Small intestine (tissue), 7 donors: Measurements from ENCODE around the gene HNF4A. TPM values are rescaled to one million over a fixed set of nuclear protein-coding genes. Genes with fewer than 3 reads are reported as not detected.
A peak's percentile ranks its signal among the peaks of the same experiment; 100 is the strongest.
"Not testable (repeated sequence)": the region's sequence is repeated elsewhere in the genome, so short reads cannot be mapped to it uniquely, and the experiment has no call there.

Experiments used
- DNase-seq, 2 donors: peaks; one replicate each; pipeline versions ENCODE4 v3.0.0 to v3.0.0-alpha.2; 2013
- FAIRE-seq: peaks from 2 replicates; lab custom pipeline; 2012; peaks lifted over from hg19 to GRCh38; lab: Jason Lieb, UNC
- H3K27ac ChIP-seq, 3 donors: one replicate each; pipeline ENCODE4 v1.5.1; 2013; ENCODE audit warnings: low read length in 2 of 3, mild to moderate bottlenecking in 2 of 3, control low read depth in 1 of 3, inconsistent platforms in 1 of 3, low read depth in 1 of 3, moderate library complexity in 1 of 3
- H3K27me3 ChIP-seq, 3 donors: one replicate each; pipeline ENCODE4 v1.6.1; 2013; ENCODE audit warnings: low read length in 3 of 3, inconsistent platforms in 1 of 3; ENCODE audit not compliant: control insufficient read depth in 3 of 3, insufficient read depth in 3 of 3
- H3K36me3 ChIP-seq, 3 donors: one replicate each; pipeline ENCODE4 v1.6.1; 2013; ENCODE audit warnings: low read length in 3 of 3, inconsistent platforms in 1 of 3, low read depth in 1 of 3, mild to moderate bottlenecking in 1 of 3, moderate library complexity in 1 of 3; ENCODE audit not compliant: control insufficient read depth in 3 of 3, insufficient read depth in 2 of 3
- H3K4me1 ChIP-seq, 3 donors: one replicate each; pipeline ENCODE4 v1.6.1; 2013; ENCODE audit warnings: low read length in 2 of 3, inconsistent platforms in 1 of 3, low read depth in 1 of 3, mild to moderate bottlenecking in 1 of 3, moderate library complexity in 1 of 3; ENCODE audit not compliant: control insufficient read depth in 3 of 3, insufficient read depth in 2 of 3
- H3K4me3 ChIP-seq, 3 donors: one replicate each; pipeline ENCODE4 v1.5.1; 2013; ENCODE audit warnings: low read length in 3 of 3, control low read depth in 1 of 3, inconsistent platforms in 1 of 3, low read depth in 1 of 3, mild to moderate bottlenecking in 1 of 3, moderate library complexity in 1 of 3
- H3K9me3 ChIP-seq, 2 donors: one replicate each; pipeline ENCODE4 v1.6.1; 2013; ENCODE audit warnings: low read depth in 1 of 2, low read length in 1 of 2; ENCODE audit not compliant: control insufficient read depth in 2 of 2, insufficient read depth in 1 of 2
- WGBS, 3 donors: extraction: QIAGEN DNeasy Blood & Tissue Kit; methylation state at CpG; one replicate each; pipeline ENCODE4 v1.1.7; 2013; 5-methylcytosine and 5-hydroxymethylcytosine counted together
- polyA plus RNA-seq, 4 donors: library from polyadenylated mRNA; stranded (reverse) in 3 of 4; unstranded in 1 of 4; fragments of 200-250 nt in 3 of 4; fragments of 120-200 nt in 1 of 4; gene quantifications; one replicate each; pipeline versions ENCODE4 v1.2.1 to v1.2.3, GENCODE V29; 2013
- donor health status: healthy with polysubstance abuse.
- donor health status: control.
- donor health status: control.
- donor health status: Bipolar disorder and iron deficiency.
- donor health status: healthy.

The HNF4A gene
- polyA plus RNA-seq, 4 donors, result 56.7 to 324 (median 111) TPM

DNA sequence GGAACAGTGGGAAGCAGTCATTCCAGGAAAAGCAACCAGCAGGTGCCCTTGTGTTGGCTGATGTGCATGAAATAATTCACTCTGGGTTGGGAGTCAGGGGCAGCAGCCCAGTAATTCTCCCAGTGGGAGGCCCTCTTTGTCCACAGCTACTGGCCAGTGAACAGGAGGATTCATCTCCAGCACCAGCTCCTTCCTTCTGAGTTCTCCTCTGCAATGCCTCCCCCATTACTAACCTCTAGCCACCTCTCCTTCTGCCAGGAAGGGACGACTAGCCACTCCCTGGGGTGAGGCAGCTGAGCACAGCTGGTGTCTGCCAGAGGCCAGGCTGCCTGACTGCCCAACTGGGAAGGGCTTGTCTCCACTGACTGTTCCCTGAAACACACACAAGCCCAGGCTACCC lies 31.2 kb upstream of the HNF4A start:
- Histone ChIP-seq H3K9me3 (no peaks in the 10 kb centered on the region), H3K36me3 (no peaks in the 10 kb centered on the region), H3K27ac (peak overlapping the region in 1 of 3 donors; percentile 4), H3K4me1 (peaks cover 0 to 2% (median 0%) of the 10 kb centered on the region in 3 donors), H3K4me3 (no peak overlapping the region), H3K27me3 (no peaks in the 10 kb centered on the region)
- FAIRE-seq (no peak), DNase-seq (peak; percentile 40 to 76)
- 8 to 13% (median 10%) methylated on average over 1 of the region's 1 CpG for WGBS, 3 donors

DNA sequence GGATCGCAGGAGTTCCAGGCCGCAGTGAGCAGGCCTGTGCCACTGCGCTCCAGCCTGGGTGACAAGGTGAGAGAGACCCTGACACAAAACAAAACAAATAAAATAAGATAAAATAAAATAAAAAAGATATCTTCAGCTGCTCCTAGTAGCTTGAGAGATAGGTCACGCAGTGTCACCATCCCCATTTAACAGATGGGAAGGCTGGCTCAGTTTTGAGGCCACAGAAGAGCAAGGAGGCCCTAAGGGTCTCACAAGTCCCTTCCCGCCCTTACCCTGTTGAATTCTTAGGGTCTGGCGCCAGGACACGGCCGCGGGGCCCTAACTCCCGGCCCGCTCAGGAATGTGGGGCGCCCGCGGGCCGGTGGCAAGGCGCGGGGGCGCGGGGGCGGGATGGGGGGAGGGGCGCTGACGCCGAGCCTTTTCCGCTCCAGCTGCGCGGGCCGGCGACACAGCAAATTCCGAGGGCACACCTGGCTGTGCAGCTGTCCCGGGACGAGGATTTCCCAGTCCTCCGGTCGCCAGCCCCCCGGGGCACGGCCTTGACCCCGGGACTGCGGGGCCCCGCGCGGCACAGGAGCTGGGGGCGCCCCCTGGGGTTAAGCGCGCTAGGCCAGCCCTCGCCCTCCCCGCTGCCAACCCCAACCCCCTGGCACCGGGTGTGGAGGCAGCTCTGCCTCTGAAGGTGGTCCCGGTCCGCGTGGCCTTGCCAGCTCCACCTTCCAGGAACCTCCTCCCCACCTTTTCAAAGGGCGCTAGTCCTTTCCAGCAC lies 28.9 kb upstream of the HNF4A start:
- FAIRE-seq (no peak), DNase-seq (peak in 1 of 2 donors; percentile 48)
- Histone ChIP-seq H3K27me3 (no peaks in the 10 kb centered on the region), H3K9me3 (no peaks in the 10 kb centered on the region), H3K36me3 (no peaks in the 10 kb centered on the region), H3K4me1 (peaks cover 0 to 2% (median 0%) of the 10 kb centered on the region in 3 donors), H3K4me3 (peak overlapping the region in 2 of 3 donors; percentile 18 to 43), H3K27ac (no peak overlapping the region)
- 12 to 18% (median 12%) methylated on average over 22 to 50 of the region's 50 CpGs for WGBS, 3 donors

DNA sequence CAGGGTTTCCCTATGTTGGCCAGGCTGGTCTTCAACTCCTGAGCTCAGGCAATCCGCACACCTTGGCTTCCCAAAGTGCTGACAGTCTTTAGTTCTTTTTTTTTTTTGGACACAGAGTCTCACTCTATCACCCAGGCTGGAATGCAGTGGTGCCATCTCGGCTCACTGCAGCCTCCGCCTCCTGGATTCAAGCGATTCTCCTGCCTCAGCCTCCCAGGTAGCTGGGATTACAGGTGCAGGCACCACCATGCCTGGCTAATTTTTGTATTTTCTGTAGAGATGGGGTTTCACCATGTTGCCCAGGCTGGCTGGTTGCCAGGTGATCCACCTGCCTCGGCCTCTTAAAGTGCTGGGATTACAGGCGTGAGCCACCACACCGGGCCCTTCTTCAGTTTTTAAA lies 27.8 kb upstream of the HNF4A start:
- H3K4me3 ChIP-seq, H3K27me3 ChIP-seq, FAIRE-seq, H3K9me3 ChIP-seq, H3K27ac ChIP-seq, H3K4me1 ChIP-seq, H3K36me3 ChIP-seq, DNase-seq: not testable (repeated sequence)
- WGBS, 3 donors, result 71 to 85% (median 79%) methylated on average over 7 of the region's 7 CpGs

DNA sequence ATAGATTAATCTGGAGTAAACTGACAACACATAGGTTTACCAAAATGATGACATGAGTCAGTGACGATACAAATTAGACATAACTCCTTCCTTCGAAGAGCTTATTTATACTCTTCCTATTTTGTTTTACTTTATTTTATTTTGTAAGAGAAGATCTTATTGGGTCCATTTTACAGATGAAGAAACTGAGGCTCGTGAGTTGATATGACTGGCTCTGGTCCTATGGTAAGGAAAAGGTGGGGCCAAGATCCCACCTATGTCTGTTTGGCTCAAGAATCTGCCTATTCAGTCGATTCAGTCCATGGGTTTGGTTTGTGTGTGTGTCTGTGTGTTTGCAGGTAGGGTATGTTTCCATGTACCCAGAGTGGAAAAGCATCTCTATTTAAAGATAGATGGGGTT lies 27.1 kb upstream of the HNF4A start:
- WGBS, 3 donors, result 77 to 89% (median 83%) methylated on average over 4 of the region's 4 CpGs
- FAIRE-seq, result no peak
- DNase-seq, result no peak

DNA sequence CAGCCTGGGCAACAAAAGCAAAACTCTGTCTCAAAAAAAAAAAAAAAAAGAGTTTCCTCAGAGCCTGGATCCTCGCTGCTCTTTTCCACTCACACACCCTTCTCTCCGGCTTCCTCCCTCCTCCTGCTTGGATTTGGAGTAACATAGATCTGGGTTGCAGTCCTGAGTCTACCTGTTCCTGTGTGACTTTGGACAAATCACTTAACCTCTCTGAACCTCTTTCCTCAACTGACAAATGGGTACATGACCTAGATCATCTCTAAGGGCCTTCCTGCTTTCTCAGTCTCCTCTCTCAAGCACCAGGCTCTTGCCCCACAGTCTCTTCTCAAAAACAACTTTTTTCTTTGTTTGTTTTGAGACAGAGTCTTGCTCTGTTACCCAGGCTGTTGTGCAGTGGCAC lies 24.3 kb upstream of the HNF4A start:
- Histone ChIP-seq H3K27ac (no peak overlapping the region), H3K4me3 (no peak overlapping the region), H3K36me3 (no peaks in the 10 kb centered on the region), H3K4me1 (peaks cover 0 to 2% (median 0%) of the 10 kb centered on the region in 3 donors), H3K9me3 (no peaks in the 10 kb centered on the region), H3K27me3 (no peaks in the 10 kb centered on the region)
- DNase-seq (no peak), FAIRE-seq (no peak)
- 79 to 92% (median 83%) methylated on average over 2 of the region's 2 CpGs for WGBS, 3 donors

More for the DNA sequence above, 27.1 kb upstream of the HNF4A start:
- Histone ChIP-seq H3K9me3 (no peaks in the 10 kb centered on the region), H3K4me1 (peaks cover 0 to 2% (median 0%) of the 10 kb centered on the region in 3 donors), H3K27me3 (no peaks in the 10 kb centered on the region), H3K27ac (no peak overlapping the region), H3K4me3 (no peak overlapping the region), H3K36me3 (no peaks in the 10 kb centered on the region)

DNA sequence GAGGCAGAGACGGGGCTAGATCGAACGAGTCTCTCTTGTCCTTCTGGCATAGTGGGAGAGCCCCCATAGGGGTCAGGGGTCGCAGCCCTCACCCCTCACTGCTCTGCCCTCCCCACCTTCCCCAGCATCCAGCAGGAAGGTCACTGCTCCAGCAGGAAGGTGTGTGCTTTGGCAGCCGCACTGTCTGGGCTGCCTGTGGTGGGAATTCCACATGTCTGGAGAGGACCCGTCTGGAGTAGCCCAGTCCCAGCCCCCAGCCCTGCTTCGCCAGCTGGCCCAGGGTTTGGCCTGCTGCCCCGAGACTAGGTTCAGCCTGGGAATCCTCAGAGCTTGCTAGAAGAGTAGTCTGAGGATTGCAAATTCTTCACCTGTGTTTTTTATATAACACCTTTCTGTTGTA lies 21.2 kb upstream of the HNF4A start:
- DNase-seq (no peak), FAIRE-seq (no peak)
- Histone ChIP-seq H3K36me3 (no peaks in the 10 kb centered on the region), H3K27ac (no peak overlapping the region), H3K27me3 (no peaks in the 10 kb centered on the region), H3K4me3 (no peak overlapping the region), H3K4me1 (no peaks in the 10 kb centered on the region), H3K9me3 (no peaks in the 10 kb centered on the region)
- 50 to 63% (median 51%) methylated on average over 8 of the region's 8 CpGs for WGBS, 3 donors

DNA sequence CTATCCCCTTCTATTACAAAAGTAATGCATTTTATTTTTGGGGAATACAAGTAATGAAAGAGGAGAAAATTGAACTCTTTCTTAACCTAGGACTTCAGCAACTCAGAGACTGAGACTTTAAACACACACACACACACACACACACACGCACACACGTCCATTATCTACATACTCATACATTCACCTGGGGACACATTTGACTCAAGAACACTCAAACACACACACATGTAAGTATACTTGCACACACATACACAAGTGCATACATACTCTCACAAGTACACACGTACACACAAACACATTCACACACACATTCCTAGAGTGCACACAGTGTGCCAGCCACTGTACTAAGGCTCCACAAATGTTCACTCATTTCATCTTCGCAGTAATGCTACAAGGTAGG lies 20.8 kb upstream of the HNF4A start:
- 68 to 87% (median 77%) methylated on average over 4 of the region's 4 CpGs for WGBS, 3 donors

DNA sequence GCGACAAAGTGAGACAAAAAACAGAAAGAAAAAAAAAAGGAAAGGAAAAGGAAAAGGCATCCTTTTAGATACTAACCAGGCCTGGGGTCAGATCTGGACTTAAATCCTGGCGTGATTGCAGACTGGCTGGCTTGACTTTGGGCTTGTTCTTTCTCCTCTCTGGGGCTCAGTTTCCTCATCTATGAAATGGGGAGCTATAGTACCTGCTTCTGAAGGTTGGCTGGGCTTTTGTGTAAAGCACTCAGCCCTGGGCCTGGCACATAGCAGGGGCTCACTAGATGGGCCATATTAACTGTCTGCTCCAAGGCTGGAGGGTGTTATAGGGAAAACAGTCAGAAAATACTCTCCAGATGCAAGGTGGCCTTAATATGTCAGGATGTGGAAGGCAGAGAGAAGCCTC lies 19.8 kb upstream of the HNF4A start:
- DNase-seq, result no peak
- Histone ChIP-seq H3K27ac (no peak overlapping the region), H3K36me3 (no peaks in the 10 kb centered on the region), H3K4me1 (no peaks in the 10 kb centered on the region), H3K27me3 (no peaks in the 10 kb centered on the region), H3K4me3 (no peak overlapping the region), H3K9me3 (no peaks in the 10 kb centered on the region)
- FAIRE-seq, result no peak
- WGBS, 3 donors, result 78 to 96% (median 87%) methylated on average over 2 of the region's 2 CpGs

More for the DNA sequence above, 20.8 kb upstream of the HNF4A start:
- Histone ChIP-seq H3K27me3 (no peaks in the 10 kb centered on the region), H3K4me1 (no peaks in the 10 kb centered on the region), H3K9me3 (no peaks in the 10 kb centered on the region), H3K4me3 (no peak overlapping the region), H3K36me3 (no peaks in the 10 kb centered on the region), H3K27ac (no peak overlapping the region)
- FAIRE-seq, result no peak
- DNase-seq, result no peak
